ENCODE results near the gene DAZAP1. TPM values are rescaled to one million over a fixed set of nuclear protein-coding genes. Genes with fewer than 3 reads are reported as not detected.

DAZAP1 gene
- total RNA-seq, 1 donor from 2014 or later, result 74.5 TPM

DNA sequence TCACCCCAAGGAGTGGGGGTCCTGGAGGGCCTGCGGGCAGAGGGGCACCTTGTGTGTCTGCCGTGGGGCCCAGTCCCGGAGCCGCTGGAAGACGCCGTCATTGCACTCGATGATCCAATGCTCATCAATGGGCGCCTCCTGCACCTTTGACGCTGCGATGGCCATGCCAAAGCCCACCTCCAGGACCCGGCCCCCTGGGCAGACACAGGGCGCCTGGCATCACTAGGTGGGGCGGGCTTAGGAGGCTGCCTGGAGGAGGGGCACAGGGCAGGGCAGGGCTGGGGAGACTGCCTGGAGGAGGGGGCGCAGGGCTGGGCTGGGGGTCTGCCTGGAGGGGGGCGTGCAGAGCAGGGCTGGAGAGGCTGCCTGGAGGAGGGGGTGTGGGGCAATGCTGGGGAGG lies 7.6 kb upstream of the DAZAP1 start:
- H3K36me3 ChIP-seq (ENCODE audit: control insufficient read depth, insufficient read depth, low read length), result no peaks in the 10 kb centered on the region
- no peaks in the 10 kb centered on the region for H3K27me3 ChIP-seq (ENCODE audit: control insufficient read depth, insufficient read depth, low read length)
- DNase-seq (ENCODE audit: low read depth), result no peak
- TF ChIP-seq, protein P1, sequence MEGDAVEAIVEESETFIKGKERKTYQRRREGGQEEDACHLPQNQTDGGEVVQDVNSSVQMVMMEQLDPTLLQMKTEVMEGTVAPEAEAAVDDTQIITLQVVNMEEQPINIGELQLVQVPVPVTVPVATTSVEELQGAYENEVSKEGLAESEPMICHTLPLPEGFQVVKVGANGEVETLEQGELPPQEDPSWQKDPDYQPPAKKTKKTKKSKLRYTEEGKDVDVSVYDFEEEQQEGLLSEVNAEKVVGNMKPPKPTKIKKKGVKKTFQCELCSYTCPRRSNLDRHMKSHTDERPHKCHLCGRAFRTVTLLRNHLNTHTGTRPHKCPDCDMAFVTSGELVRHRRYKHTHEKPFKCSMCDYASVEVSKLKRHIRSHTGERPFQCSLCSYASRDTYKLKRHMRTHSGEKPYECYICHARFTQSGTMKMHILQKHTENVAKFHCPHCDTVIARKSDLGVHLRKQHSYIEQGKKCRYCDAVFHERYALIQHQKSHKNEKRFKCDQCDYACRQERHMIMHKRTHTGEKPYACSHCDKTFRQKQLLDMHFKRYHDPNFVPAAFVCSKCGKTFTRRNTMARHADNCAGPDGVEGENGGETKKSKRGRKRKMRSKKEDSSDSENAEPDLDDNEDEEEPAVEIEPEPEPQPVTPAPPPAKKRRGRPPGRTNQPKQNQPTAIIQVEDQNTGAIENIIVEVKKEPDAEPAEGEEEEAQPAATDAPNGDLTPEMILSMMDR (IDR thresholded peaks at IDR 0.05; ENCODE audit: insufficient read depth, low read length, poor library complexity, severe bottlenecking), result no peak
- H3K4me3 ChIP-seq (ENCODE audit: low read depth, low read length), result no peak overlapping the region

GRCh38 chr19:1400281-1401137 lies 6.9 kb upstream of the DAZAP1 start:
- TF ChIP-seq, protein P1 (IDR thresholded peaks at IDR 0.05; ENCODE audit: insufficient read depth, low read length, poor library complexity, severe bottlenecking), result no peak
- Histone ChIP-seq H3K27me3 (ENCODE audit: control insufficient read depth, insufficient read depth, low read length) (no peaks in the 10 kb centered on the region), H3K36me3 (ENCODE audit: control insufficient read depth, insufficient read depth, low read length) (no peaks in the 10 kb centered on the region), H3K4me3 (ENCODE audit: low read depth, low read length) (peak overlapping the region; percentile 64)
- no peak for DNase-seq (ENCODE audit: low read depth)

DNA sequence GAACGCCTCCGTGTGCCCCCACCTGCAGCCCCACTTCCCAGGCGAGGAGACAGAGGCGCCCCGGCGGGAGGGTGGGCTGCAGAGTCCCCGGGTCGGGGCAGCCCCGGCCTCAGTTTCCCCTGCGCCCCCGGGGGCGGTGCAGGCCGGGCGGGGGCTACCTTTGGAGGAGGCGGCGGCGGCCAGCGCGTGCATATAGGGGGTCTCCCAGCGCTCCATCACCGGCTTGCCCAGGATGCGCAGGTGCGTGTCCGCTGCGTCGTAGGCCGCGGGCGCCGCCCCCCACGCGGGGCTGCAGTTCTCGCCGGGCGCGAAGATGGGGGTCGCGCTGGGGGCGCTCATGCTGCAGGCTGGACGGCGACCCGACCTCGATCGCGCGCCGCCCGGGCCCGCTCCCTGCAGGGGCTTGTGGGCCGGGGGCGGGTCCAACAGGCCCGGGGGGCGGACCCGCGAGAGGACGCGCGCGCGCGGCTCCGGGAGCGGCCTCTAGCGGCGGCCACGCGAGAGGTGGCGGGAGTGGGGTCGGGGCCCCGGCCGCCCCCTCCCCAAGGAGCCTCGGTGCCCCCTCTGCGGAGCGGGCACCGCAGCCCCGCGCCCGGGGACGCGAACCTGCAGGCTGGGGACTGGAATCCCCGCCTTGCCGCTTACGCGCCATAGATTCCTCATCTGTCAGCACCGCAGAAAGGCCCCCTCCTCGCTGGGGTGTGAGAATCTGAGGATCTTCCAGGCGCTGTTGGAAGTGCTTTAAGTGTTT lies 6.1 kb upstream of the DAZAP1 start, which contains the start of gene GAMT:
TSS of gene GAMT (minus strand) at position 405 of the 751 bp plus-strand sequence. CDS start at position 339, 66 bp downstream.
- no peak for DNase-seq (ENCODE audit: low read depth)
- H3K4me3 ChIP-seq (ENCODE audit: low read depth, low read length), result peak within 1 kb of the TSS; percentile 64
- no peaks in the 10 kb centered on the region for H3K36me3 ChIP-seq (ENCODE audit: control insufficient read depth, insufficient read depth, low read length)
- TF ChIP-seq, protein P1 (IDR thresholded peaks at IDR 0.05; ENCODE audit: insufficient read depth, low read length, poor library complexity, severe bottlenecking), result peak; percentile 7
- no peaks in the 10 kb centered on the region for H3K27me3 ChIP-seq (ENCODE audit: control insufficient read depth, insufficient read depth, low read length)

DNA sequence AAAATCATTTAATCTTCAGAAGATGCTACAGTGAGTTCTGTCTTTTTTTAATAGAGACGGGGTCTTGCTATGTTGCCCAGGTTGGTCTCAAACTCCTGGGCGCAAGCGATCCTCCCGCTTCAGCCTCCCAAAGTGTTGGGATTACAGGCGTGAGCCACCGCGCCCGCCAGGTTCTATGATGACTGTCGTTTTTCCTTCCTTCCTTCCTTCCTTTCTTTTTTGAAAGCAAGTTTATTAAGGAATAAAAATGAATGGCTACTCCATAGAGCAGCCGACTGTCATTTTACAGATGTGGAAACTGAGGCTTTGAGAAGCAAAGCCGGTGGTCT lies 5.5 kb upstream of the DAZAP1 start:
- H3K4me3 ChIP-seq (ENCODE audit: low read depth, low read length), result peak overlapping the region; percentile 64
- H3K27me3 ChIP-seq (ENCODE audit: control insufficient read depth, insufficient read depth, low read length), result no peaks in the 10 kb centered on the region
- TF ChIP-seq, protein P1 (IDR thresholded peaks at IDR 0.05; ENCODE audit: insufficient read depth, low read length, poor library complexity, severe bottlenecking), result no peak
- no peak for DNase-seq (ENCODE audit: low read depth)
- no peaks in the 10 kb centered on the region for H3K36me3 ChIP-seq (ENCODE audit: control insufficient read depth, insufficient read depth, low read length)

DNA sequence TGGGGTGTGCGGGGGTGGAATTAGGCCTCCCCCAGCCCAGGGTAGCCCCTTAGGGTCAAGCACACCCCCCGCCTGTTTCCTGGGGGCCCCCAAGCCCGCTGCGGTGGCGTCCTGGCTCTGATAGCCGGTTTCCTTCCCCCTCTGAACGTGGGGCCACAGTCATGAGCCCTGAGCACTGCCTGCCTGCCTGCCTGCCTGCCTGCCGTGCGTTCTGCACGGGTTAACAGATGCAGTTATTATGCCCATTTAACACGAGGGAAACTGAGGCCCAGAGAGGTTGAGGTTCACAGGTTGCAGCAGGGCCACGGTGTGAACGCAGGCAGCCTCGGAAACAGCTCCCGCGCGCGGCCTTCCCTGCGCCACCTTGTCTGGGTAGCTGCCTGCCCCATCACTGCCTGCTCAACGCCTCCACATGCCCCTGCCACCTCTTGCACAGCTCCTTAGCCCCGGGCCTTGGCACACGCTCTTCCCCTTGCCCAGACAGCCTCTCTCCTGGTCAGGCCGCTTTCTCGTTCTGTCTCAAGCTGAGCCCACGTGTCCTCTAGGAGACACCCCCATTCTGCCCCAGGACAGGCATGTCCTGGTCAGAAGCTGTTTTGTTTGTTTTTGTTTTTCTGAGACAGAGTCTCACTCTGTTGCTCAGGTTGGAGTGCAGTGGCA lies 4.8 kb upstream of the DAZAP1 start:
- TF ChIP-seq, protein P1 (IDR thresholded peaks at IDR 0.05; ENCODE audit: insufficient read depth, low read length, poor library complexity, severe bottlenecking), result no peak
- no peak for DNase-seq (ENCODE audit: low read depth)
- Histone ChIP-seq H3K36me3 (ENCODE audit: control insufficient read depth, insufficient read depth, low read length) (no peaks in the 10 kb centered on the region), H3K4me3 (ENCODE audit: low read depth, low read length) (no peak overlapping the region), H3K27me3 (ENCODE audit: control insufficient read depth, insufficient read depth, low read length) (no peaks in the 10 kb centered on the region)

All from kidney epithelial cell (primary cell).